GM21619 (cell line): Measurements from ENCODE around the gene PLEKHA7.
"Not testable (repeated sequence)": the region's sequence is repeated elsewhere in the genome, so short reads cannot be mapped to it uniquely, and the experiment has no call there.

Experiments used
- ATAC-seq: cut with Tn5 transposase; IDR thresholded peaks from one replicate; pipeline ENCODE4 v1.9.1; 2021; ENCODE audit not compliant: unreplicated experiment

PLEKHA7 gene

GRCh38 chr11:16979703-16980622, 34.3 kb downstream of the PLEKHA7 start:
- ATAC-seq: no peak

GRCh38 chr11:16977994-16978315, 36.3 kb downstream of the PLEKHA7 start:
- ATAC-seq: no peak

- ATAC-seq: no peak
These were observed 36.8 kb downstream of the PLEKHA7 start for GRCh38 chr11:16977136-16977993.

GRCh38 chr11:16976379-16976778, 37.8 kb downstream of the PLEKHA7 start:
- ATAC-seq: no peak

- ATAC-seq: no peak
These were observed 38.3 kb downstream of the PLEKHA7 start for GRCh38 chr11:16975906-16976305.

GRCh38 chr11:16973338-16973964, 40.8 kb downstream of the PLEKHA7 start:
- ATAC-seq: no peak

- no peak for ATAC-seq
These were observed 44.9 kb downstream of the PLEKHA7 start for GRCh38 chr11:16969010-16969999.

- no peak for ATAC-seq
These were observed 46.0 kb downstream of the PLEKHA7 start for GRCh38 chr11:16968196-16968595.

- no peak for ATAC-seq
These were observed 47.1 kb downstream of the PLEKHA7 start for GRCh38 chr11:16966930-16967671.

- no peak for ATAC-seq
These were observed 49.7 kb downstream of the PLEKHA7 start for GRCh38 chr11:16964501-16964900.

- no peak for ATAC-seq
These were observed 50.8 kb downstream of the PLEKHA7 start for GRCh38 chr11:16963316-16963876.

- ATAC-seq: not testable (repeated sequence)
These were observed 51.6 kb downstream of the PLEKHA7 start for GRCh38 chr11:16962589-16962988.

GRCh38 chr11:16962146-16962545, 52.1 kb downstream of the PLEKHA7 start:
- ATAC-seq: no peak

- no peak for ATAC-seq
These were observed 54.0 kb downstream of the PLEKHA7 start for GRCh38 chr11:16960250-16960649.

GRCh38 chr11:16959602-16960001, 54.6 kb downstream of the PLEKHA7 start:
- ATAC-seq: no peak

GRCh38 chr11:16958833-16959232, 55.4 kb downstream of the PLEKHA7 start:
- no peak for ATAC-seq

- ATAC-seq: no peak
These were observed 57.6 kb downstream of the PLEKHA7 start for GRCh38 chr11:16956538-16957153.

GRCh38 chr11:16953663-16954062, 60.6 kb downstream of the PLEKHA7 start:
- no peak for ATAC-seq
